HG03558 (cell line): ENCODE data around the gene ZNF669.
A peak's percentile ranks its signal among the peaks of the same experiment; 100 is the strongest.
"Not testable (repeated sequence)": the region's sequence is repeated elsewhere in the genome, so short reads cannot be mapped to it uniquely, and the experiment has no call there.

Experiments used
- ATAC-seq: cut with Tn5 transposase; IDR thresholded peaks from one replicate; pipeline ENCODE4 v1.9.1; 2021; ENCODE audit warnings: moderate number of reproducible peaks; ENCODE audit not compliant: unreplicated experiment; ENCODE audit errors: extremely low read depth

Gene ZNF669

DNA sequence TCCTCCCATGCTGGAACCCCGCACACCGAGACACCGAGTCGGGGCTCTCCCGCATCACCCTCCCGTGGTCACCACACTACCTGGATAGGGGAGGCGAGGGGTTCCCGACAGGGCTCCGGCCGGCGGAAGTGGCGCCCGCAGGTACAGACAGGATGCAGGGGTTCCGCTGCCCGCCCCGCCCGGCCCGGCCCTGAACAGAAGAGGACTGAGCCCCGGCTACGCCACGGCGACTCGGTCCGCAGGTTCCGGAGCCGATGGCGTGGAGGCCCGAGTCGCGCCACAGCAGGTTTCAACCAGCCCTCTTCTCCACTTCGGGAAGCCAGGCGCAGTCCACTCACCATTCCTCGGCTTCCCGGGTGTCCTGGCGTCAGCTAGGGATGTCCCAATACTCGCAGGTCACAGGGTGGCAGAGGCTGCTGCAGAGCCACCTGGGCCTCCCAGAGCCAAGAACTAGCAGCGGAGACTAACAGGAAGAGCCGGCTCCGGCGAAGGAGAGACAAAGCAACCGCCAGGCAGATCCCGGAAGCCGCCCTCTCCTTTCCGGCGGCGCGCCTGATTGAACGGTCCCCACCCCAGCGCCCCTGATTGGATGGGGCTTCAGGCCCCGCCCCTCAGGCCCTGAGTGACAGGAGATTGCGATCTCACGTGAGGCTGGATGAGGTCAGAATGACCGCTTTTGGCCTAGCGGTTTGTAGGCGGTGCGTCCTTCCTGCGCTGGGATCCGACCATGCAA, at the start of gene ZNF669:
ZNF669 (minus strand) TSS at position 498 of the 733 bp plus-strand sequence; CDS start at position 341, 157 bp downstream.
- ATAC-seq: peak; percentile 98

DNA sequence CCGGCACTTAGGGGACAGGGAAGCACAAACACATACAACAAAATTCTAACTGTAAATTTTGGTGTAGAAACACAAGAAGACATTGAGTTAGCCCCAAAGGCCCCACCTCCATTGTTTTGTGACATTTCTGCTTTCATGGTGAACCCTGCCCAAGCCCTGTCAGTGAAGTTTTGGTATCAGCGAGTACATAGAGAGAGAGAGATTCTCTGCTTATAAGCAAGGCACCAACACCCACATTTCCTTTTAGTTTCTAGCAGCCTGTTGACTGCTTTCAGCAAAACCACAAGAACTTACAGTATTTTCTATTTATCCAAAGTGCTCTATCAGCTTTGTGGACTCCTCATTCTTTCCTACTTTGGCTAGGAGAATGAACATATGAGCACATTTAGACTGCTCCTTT, 43.6 kb upstream of the ZNF669 start:
- ATAC-seq: no peak

DNA sequence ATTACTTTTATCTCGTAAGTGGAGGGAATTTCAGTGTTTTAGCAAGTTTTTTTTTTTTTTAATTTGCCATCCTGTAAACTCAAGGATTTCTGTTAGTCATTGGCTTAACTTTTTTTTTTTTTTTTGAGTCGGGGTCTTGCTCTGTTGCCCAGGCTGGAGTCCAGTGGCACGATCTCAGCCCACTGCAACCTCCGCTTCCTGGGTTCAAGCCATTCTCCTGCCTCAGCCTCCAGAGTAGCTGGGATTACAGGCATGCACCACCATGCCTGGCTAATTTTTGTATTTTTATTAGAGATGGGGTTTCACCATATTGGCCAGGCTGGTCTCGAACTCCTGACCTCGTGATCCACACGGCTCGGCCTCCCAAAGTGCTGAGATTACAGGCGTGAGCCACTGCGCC, 43.0 kb upstream of the ZNF669 start:
- ATAC-seq: not testable (repeated sequence)

DNA sequence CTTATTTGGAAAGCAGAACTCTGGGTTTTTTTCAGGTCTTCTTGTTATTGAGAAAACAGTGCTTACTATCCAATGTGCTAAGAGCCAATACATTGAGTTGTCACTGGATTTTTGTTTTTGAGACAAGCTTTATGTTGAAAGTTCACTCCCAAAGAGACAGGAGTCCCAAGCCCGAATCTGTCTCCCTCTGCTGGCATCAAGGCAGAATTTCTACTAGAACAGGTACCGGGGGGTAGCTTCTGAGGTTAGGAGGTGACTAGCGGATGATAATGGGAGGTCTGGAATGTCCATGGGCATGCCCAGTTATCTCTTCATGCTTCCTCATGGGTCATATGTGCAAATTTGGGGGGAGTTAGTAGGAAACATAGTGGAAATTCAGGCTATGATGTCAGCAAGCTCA, 42.5 kb upstream of the ZNF669 start:
- ATAC-seq: no peak

GRCh38 chr1:247145279-247145678, 41.1 kb upstream of the ZNF669 start:
- ATAC-seq: no peak

- ATAC-seq: not testable (repeated sequence)
Measured at GRCh38 chr1:247139557-247139956, 35.4 kb upstream of the ZNF669 start.

- no peak for ATAC-seq
Measured at GRCh38 chr1:247131236-247131635, 27.1 kb upstream of the ZNF669 start.

- not testable (repeated sequence) for ATAC-seq
Measured at GRCh38 chr1:247127519-247128282, 23.5 kb upstream of the ZNF669 start.

GRCh38 chr1:247126601-247127000, 22.4 kb upstream of the ZNF669 start:
- peak; percentile 17 for ATAC-seq

- ATAC-seq: peak; percentile 98
Measured at GRCh38 chr1:247126166-247126565, 22.0 kb upstream of the ZNF669 start.

DNA sequence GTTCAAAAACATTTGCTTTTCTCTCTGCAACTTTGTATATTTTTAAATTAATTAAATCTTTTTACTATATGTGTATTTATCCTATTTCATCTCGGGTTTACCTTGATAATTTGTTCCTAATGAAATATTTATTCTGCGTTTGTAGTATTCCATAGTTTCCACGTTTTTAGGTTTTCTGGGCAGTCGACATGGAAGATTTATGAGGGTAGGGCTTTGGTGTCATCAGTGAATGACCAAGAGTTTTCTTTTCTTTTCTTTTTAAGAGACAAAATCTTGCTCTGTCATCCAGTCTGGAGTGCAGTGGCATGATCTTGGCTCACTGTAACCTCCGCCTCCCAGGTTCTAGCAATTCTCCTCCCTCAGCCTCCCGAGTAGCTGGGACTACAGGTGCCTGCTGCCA, 17.2 kb upstream of the ZNF669 start:
- ATAC-seq: no peak

DNA sequence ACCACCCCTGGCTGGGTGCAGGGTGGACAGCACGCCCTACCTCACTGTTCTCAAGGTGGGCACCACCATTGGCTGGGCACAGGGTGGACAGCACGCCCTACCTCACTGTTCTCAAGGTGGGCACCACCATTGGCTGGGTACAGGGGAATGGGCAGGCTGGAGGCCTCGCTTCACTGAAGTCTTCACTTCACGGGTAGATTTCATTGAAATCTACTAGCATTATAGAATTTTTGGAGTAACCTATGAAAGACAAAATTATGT, 16.2 kb upstream of the ZNF669 start:
- not testable (repeated sequence) for ATAC-seq

GRCh38 chr1:247119600-247120407, 15.6 kb upstream of the ZNF669 start:
- no peak for ATAC-seq

DNA sequence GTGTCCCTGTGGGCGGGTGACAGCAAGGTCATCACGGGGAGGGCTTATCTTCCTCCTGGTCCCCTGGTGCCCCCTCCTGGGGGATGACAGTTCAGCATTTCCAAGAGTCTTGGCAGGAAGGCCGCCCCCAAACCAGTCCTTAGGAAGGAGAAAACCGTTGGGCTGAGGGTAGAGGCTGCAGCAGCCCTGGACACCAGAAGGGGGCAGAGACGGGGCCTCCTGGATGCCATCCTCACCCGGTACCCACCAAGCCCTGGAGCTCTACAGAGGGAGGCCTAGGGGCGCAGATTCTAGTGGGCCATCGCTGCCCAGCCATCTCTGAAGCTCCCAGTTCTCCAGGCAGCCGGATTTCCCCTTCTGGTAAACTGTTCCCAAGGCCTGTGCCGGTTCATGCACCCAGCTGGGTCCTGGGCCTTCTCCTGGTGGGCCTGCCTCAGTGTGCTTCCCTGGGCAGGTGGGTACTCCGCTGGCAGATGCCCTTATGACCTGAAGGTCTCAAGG, 14.8 kb upstream of the ZNF669 start:
- ATAC-seq: no peak

DNA sequence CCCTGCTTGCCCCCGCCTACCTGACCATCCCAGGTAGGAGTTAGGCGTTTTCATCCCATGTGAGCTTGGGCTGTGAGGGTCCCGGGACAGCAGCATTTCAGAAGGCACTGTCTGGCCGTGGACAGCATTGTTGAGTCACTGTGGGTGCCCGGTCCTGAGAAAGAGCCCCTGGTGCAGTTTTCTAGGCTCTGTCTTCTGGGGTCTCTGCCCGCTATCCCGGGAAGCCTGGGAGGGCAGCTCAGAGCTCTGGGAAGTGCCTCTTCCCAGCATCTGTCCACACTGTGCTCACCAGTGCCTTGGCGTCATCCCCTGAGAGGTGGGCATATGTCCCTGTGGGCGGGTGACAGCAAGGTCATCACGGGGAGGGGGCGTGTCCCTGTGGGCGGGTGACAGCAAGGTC, 11.4 kb upstream of the ZNF669 start:
- ATAC-seq: no peak

- ATAC-seq: no peak
Measured at GRCh38 chr1:247115141-247115510, 11.0 kb upstream of the ZNF669 start.

DNA sequence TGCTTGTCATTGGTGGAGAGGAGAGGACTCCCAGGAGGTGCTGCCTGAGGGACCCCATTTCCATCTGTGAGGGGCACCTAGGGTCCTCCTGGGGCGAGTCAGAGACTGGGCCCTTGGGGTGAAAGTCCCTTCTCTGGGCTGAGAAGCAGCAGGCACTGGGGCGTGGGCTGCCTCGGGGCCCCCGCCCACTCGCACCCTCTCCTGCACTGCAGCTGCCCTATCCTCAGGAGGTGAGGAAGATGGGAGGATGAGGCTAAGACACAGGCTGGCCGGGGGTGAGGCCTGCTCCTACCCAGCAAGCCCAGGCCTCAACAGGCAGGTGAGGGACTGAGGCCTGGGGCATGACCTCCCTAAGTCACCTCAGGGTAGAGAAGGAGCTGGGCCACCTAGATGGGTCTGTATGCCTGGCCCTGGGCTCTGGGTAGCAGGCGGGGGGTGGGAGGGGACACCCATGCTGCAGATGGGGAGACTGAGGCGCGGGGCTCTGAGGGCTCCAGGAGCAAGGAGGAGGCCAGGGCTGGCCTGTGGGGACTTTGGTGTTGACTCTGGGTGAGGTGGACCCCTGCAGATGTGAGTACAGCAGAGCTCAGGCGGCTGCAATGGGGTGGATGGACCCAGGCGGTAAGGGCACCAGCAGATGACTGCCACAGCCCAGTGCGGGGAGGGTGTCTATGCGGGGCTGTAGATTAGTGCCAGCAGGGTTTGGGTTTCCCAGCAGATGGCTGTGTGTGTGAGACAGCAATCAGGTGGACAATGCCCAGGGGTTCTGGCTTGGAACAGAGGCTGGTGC, 10.4 kb upstream of the ZNF669 start:
- ATAC-seq: no peak

- ATAC-seq: no peak
Measured at GRCh38 chr1:247113733-247114271, 9.6 kb upstream of the ZNF669 start.

GRCh38 chr1:247113094-247113497, 8.9 kb upstream of the ZNF669 start:
- ATAC-seq: no peak

GRCh38 chr1:247112479-247112781, 8.3 kb upstream of the ZNF669 start:
- no peak for ATAC-seq
